GM12878 (cell line): ENCODE results near the gene MEX3D.

Source experiments
- CREB1 ChIP-seq: IDR thresholded peaks from 2 replicates; pipeline ENCODE4 v1.6.1; 2012; ENCODE audit warnings: low read depth, mild to moderate bottlenecking, inconsistent platforms
- FOXM1 ChIP-seq: IDR thresholded peaks from 2 replicates; pipeline ENCODE4 v1.6.1; 2012; ENCODE audit warnings: low read depth, mild to moderate bottlenecking, inconsistent platforms, low read length, moderate library complexity
- MTA3 ChIP-seq: IDR thresholded peaks from 2 replicates; pipeline ENCODE4 v1.6.1; 2012; ENCODE audit warnings: low read length, inconsistent platforms, borderline replicate concordance
- POLR2AphosphoS5 ChIP-seq: IDR thresholded peaks from 2 replicates; pipeline ENCODE4 v1.6.1; 2011; ENCODE audit warnings: mild to moderate bottlenecking, low read length, inconsistent platforms
- RB1 ChIP-seq: fragments of 450-650 bp; formaldehyde crosslinking; IDR thresholded peaks from 2 replicates; pipeline ENCODE4 v1.6.1; 2017; ENCODE audit warnings: mild to moderate bottlenecking, borderline replicate concordance
- REST ChIP-seq: IDR thresholded peaks from 2 replicates; pipeline ENCODE4 v1.6.1; 2012; ENCODE audit warnings: mild to moderate bottlenecking, low read depth, low read length
- TF ChIP-seq, protein P1 (sequence below), 3 experiments: IDR thresholded peaks in 2 of 3; conservative IDR thresholded peaks in 1 of 3; 2 replicates each; pipeline ENCODE4 v1.5.1; 2011; ENCODE audit warnings: low read depth in 3 of 3, low read length in 3 of 3, mild to moderate bottlenecking in 3 of 3, control low read depth in 2 of 3, moderate library complexity in 2 of 3, inconsistent platforms in 1 of 3, mixed read lengths in 1 of 3; ENCODE audit not compliant: control insufficient read depth in 2 of 3, insufficient read depth in 1 of 3; ENCODE audit errors: extremely low read depth in 1 of 3

DNA sequence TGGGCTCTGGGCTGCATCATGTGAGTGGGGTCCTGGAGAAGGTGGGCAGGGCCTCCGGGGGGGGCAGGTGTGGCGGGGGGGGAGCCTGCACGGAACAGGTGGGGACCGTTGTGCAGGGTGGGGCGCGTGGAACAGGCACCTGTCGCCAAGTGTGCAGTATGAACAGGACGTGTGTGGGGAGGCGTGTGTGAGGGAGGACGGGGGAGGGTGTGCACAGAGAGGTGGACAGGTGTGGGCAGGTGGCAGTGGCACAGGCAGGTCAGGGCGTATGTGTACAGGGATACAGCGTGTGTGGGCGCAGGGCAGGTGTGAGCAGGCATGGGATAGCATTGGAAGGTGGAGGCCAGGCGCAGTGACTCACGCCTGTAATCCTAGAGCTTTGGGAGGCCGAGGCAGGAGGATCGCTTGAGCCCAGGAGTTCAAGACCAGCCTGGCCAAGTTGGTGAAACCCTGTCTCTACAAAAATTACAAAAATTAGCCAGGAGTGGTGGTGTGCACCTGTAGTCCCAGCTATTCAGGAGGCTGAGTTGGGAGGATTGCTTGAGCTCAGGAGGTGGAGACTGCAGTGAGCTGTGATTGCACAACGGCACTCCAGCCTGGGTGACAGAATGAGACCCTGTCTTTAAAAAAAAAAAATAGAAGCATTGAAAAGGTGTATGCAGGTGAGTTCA is 41.0 kb downstream of the MEX3D start:
- TF ChIP-seq POLR2AphosphoS5 (no peak), FOXM1 (no peak), REST (no peak), RB1 (no peak), MTA3 (no peak), CREB1 (no peak)
- TF ChIP-seq, protein P1, sequence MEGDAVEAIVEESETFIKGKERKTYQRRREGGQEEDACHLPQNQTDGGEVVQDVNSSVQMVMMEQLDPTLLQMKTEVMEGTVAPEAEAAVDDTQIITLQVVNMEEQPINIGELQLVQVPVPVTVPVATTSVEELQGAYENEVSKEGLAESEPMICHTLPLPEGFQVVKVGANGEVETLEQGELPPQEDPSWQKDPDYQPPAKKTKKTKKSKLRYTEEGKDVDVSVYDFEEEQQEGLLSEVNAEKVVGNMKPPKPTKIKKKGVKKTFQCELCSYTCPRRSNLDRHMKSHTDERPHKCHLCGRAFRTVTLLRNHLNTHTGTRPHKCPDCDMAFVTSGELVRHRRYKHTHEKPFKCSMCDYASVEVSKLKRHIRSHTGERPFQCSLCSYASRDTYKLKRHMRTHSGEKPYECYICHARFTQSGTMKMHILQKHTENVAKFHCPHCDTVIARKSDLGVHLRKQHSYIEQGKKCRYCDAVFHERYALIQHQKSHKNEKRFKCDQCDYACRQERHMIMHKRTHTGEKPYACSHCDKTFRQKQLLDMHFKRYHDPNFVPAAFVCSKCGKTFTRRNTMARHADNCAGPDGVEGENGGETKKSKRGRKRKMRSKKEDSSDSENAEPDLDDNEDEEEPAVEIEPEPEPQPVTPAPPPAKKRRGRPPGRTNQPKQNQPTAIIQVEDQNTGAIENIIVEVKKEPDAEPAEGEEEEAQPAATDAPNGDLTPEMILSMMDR (IDR thresholded peaks at IDR 0.05 in 2 of 3, conservative IDR thresholded peaks at IDR 0.05 in 1 of 3; ENCODE audit: control insufficient read depth in 2 of 3, extremely low read depth in 1 of 3, insufficient read depth in 1 of 3, low read depth in 3 of 3, low read length in 3 of 3), result no peak
